SK-N-SH treated with all-trans-retinoic acid at 6 μM for 48 hours (cell line): Measurements from ENCODE around the gene AKAP13.

Source experiments
- ATAC-seq: fragments of 200-7000 bp; cut with Tn5 transposase; 3 replicates; pipeline ENCODE4 v1.9.1; 2020; ENCODE audit warnings: mild to moderate bottlenecking, moderate library complexity
- ARNTL ChIP-seq: fragments of 450-650 bp; formaldehyde crosslinking; IDR thresholded peaks from 2 replicates; pipeline ENCODE4 v1.5.0; 2020; ENCODE audit warnings: low read depth, mild to moderate bottlenecking, moderate library complexity, borderline replicate concordance
- BACH2 ChIP-seq: fragments of 250-450 bp; sonication (Bioruptor Pico); IDR thresholded peaks from 2 replicates; pipeline ENCODE4 v1.9.0; 2021; ENCODE audit warnings: mild to moderate bottlenecking, borderline replicate concordance
- CSDC2 ChIP-seq: fragments of 250-450 bp; sonication (Bioruptor Pico); IDR thresholded peaks from 2 replicates; pipeline ENCODE4 v1.5.0; 2020; ENCODE audit warnings: mild to moderate bottlenecking, moderate library complexity
- ESRRG ChIP-seq: fragments of 250-450 bp; sonication (Bioruptor Pico); IDR thresholded peaks from 2 replicates; pipeline ENCODE4 v1.6.1; 2021; ENCODE audit warnings: mild to moderate bottlenecking
- ISL1 ChIP-seq: fragments of 250-450 bp; sonication (Bioruptor Pico); IDR thresholded peaks from 2 replicates; pipeline ENCODE4 v2.1.2; 2022; ENCODE audit warnings: mild to moderate bottlenecking, moderate library complexity
- OSR1 ChIP-seq: fragments of 250-450 bp; sonication (Bioruptor Pico); IDR thresholded peaks from 2 replicates; pipeline ENCODE4 v1.8.0; 2022; ENCODE audit warnings: moderate library complexity, mild to moderate bottlenecking, inconsistent platforms
- POU6F1 ChIP-seq: fragments of 250-450 bp; sonication (Bioruptor Pico); IDR thresholded peaks from 2 replicates; pipeline ENCODE4 v1.8.0; 2021; ENCODE audit warnings: low read depth, mild to moderate bottlenecking, moderate library complexity, borderline replicate concordance
- PPARA ChIP-seq: fragments of 250-450 bp; sonication (Bioruptor Pico); IDR thresholded peaks from 2 replicates; pipeline ENCODE4 v1.5.0; 2020; ENCODE audit warnings: mild to moderate bottlenecking, borderline replicate concordance
- RARB ChIP-seq: fragments of 250-450 bp; sonication (Bioruptor Pico); IDR thresholded peaks from 2 replicates; pipeline ENCODE4 v1.8.0; 2021; ENCODE audit warnings: mild to moderate bottlenecking, moderate library complexity
- SNAI2 ChIP-seq: fragments of 250-450 bp; sonication (Bioruptor Pico); IDR thresholded peaks from 2 replicates; pipeline ENCODE4 v1.5.0; 2020; ENCODE audit warnings: mild to moderate bottlenecking, moderate library complexity
- TCF4 ChIP-seq: fragments of 250-450 bp; sonication (Bioruptor Pico); IDR thresholded peaks from 2 replicates; pipeline ENCODE4 v1.8.0; 2021; ENCODE audit warnings: mild to moderate bottlenecking, moderate library complexity, borderline replicate concordance
- TOX ChIP-seq: fragments of 250-450 bp; sonication (Bioruptor Pico); IDR thresholded peaks from 2 replicates; pipeline ENCODE4 v1.8.0; 2021; ENCODE audit warnings: mild to moderate bottlenecking, moderate library complexity, borderline replicate concordance
- ZFP3 ChIP-seq: fragments of 250-450 bp; sonication (Bioruptor Pico); IDR thresholded peaks from 2 replicates; pipeline ENCODE4 v1.5.0; 2020; ENCODE audit warnings: mild to moderate bottlenecking, moderate library complexity
- ZFP30 ChIP-seq: fragments of 450-650 bp; formaldehyde crosslinking; IDR thresholded peaks from 2 replicates; pipeline ENCODE4 v1.5.0; 2022; ENCODE audit warnings: mild to moderate bottlenecking, moderate library complexity
- ZNF565 ChIP-seq: fragments of 450-650 bp; formaldehyde crosslinking; conservative IDR thresholded peaks from 2 replicates; pipeline ENCODE4 v1.5.0; 2020; ENCODE audit warnings: low read depth, mild to moderate bottlenecking, moderate library complexity
- ZNF70 ChIP-seq: fragments of 450-650 bp; formaldehyde crosslinking; IDR thresholded peaks from 2 replicates; pipeline ENCODE4 v1.5.0; 2020; ENCODE audit warnings: mild to moderate bottlenecking, moderate library complexity
- ZNF8 ChIP-seq: fragments of 450-650 bp; formaldehyde crosslinking; IDR thresholded peaks from 2 replicates; pipeline ENCODE4 v1.5.0; 2020; ENCODE audit warnings: mild to moderate bottlenecking, moderate library complexity
- TF ChIP-seq, protein P1 (sequence below): fragments of 250-450 bp; sonication (Bioruptor Pico); IDR thresholded peaks from 2 replicates; pipeline ENCODE4 v1.5.0; 2020; ENCODE audit warnings: mild to moderate bottlenecking, moderate library complexity
- TF ChIP-seq, protein P2 (sequence below): fragments of 250-450 bp; sonication (Bioruptor Pico); IDR thresholded peaks from 2 replicates; pipeline ENCODE4 v1.5.1; 2021; ENCODE audit warnings: mild to moderate bottlenecking, moderate library complexity
- TF ChIP-seq, protein P3 (sequence below): fragments of 250-450 bp; sonication (Bioruptor Pico); IDR thresholded peaks from 2 replicates; pipeline ENCODE4 v1.5.1; 2020; ENCODE audit warnings: low read depth, mild to moderate bottlenecking, moderate library complexity

Gene AKAP13

GRCh38 chr15:85406916-85407315 lies 26.5 kb downstream of the AKAP13 start:
- TF ChIP-seq ESRRG (CRISPR knock-in tag) (no peak), ZNF8 (CRISPR knock-in tag) (no peak), ZFP30 (no peak), ZNF70 (CRISPR knock-in tag) (no peak), TOX (CRISPR knock-in tag) (no peak), TCF4 (CRISPR knock-in tag) (no peak), OSR1 (CRISPR knock-in tag) (no peak), ZNF565 (CRISPR knock-in tag) (no peak)
- TF ChIP-seq, protein P1, sequence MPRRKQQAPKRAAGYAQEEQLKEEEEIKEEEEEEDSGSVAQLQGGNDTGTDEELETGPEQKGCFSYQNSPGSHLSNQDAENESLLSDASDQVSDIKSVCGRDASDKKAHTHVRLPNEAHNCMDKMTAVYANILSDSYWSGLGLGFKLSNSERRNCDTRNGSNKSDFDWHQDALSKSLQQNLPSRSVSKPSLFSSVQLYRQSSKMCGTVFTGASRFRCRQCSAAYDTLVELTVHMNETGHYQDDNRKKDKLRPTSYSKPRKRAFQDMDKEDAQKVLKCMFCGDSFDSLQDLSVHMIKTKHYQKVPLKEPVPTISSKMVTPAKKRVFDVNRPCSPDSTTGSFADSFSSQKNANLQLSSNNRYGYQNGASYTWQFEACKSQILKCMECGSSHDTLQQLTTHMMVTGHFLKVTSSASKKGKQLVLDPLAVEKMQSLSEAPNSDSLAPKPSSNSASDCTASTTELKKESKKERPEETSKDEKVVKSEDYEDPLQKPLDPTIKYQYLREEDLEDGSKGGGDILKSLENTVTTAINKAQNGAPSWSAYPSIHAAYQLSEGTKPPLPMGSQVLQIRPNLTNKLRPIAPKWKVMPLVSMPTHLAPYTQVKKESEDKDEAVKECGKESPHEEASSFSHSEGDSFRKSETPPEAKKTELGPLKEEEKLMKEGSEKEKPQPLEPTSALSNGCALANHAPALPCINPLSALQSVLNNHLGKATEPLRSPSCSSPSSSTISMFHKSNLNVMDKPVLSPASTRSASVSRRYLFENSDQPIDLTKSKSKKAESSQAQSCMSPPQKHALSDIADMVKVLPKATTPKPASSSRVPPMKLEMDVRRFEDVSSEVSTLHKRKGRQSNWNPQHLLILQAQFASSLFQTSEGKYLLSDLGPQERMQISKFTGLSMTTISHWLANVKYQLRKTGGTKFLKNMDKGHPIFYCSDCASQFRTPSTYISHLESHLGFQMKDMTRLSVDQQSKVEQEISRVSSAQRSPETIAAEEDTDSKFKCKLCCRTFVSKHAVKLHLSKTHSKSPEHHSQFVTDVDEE (CRISPR knock-in tag) = no peak
- TF ChIP-seq, protein P2, sequence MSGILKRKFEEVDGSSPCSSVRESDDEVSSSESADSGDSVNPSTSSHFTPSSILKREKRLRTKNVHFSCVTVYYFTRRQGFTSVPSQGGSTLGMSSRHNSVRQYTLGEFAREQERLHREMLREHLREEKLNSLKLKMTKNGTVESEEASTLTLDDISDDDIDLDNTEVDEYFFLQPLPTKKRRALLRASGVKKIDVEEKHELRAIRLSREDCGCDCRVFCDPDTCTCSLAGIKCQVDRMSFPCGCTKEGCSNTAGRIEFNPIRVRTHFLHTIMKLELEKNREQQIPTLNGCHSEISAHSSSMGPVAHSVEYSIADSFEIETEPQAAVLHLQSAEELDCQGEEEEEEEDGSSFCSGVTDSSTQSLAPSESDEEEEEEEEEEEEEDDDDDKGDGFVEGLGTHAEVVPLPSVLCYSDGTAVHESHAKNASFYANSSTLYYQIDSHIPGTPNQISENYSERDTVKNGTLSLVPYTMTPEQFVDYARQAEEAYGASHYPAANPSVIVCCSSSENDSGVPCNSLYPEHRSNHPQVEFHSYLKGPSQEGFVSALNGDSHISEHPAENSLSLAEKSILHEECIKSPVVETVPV (CRISPR knock-in tag) = no peak

GRCh38 chr15:85407421-85408269 lies 27.2 kb downstream of the AKAP13 start:
- TF ChIP-seq TCF4 (CRISPR knock-in tag) (no peak), ISL1 (CRISPR knock-in tag) (peak; percentile 77)
- TF ChIP-seq, protein P2 (CRISPR knock-in tag) = no peak
- TF ChIP-seq, protein P3, sequence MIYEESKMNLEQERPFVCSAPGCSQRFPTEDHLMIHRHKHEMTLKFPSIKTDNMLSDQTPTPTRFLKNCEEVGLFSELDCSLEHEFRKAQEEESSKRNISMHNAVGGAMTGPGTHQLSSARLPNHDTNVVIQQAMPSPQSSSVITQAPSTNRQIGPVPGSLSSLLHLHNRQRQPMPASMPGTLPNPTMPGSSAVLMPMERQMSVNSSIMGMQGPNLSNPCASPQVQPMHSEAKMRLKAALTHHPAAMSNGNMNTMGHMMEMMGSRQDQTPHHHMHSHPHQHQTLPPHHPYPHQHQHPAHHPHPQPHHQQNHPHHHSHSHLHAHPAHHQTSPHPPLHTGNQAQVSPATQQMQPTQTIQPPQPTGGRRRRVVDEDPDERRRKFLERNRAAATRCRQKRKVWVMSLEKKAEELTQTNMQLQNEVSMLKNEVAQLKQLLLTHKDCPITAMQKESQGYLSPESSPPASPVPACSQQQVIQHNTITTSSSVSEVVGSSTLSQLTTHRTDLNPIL (CRISPR knock-in tag) = peak; percentile 52; the same call in 1 of the 2 replicates
- ATAC-seq = peak; percentile 67

More at GRCh38 chr15:85406916-85407315, 26.5 kb downstream of the AKAP13 start:
- peak; percentile 43 for ATAC-seq

- ATAC-seq = no peak
- TF ChIP-seq ARNTL (no peak), ZNF8 (CRISPR knock-in tag) (peak; percentile 68; the same call in 1 of the 2 replicates)
- TF ChIP-seq, all 23 proteins: peak for 1
Observed at GRCh38 chr15:85408270-85408746, 27.9 kb downstream of the AKAP13 start.

DNA sequence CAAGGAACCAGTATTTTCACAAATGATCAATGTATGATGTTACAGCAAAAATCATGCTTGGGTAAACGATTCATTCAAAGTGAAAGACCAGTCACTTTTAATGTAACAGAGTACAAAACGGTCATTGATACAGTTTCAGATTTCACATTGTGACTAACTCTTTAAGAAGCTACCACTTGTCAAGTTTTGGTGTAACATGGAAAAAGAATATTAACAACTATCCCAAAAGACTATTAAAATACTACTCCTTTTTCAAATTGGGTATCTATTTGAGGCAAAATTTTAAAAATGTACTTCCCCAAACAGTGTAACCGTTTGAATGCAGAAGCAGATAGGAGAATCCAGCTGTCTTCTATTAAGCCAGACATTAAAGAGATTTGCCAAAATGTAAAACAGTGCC lies 31.7 kb downstream of the AKAP13 start:
- ATAC-seq = peak; percentile 53
- TF ChIP-seq ZFP30 (no peak), TOX (CRISPR knock-in tag) (no peak), CSDC2 (CRISPR knock-in tag) (no peak), ARNTL (no peak), SNAI2 (CRISPR knock-in tag) (no peak), RARB (CRISPR knock-in tag) (no peak), ESRRG (CRISPR knock-in tag) (no peak), BACH2 (no peak), ZFP3 (CRISPR knock-in tag) (no peak), PPARA (CRISPR knock-in tag) (no peak), POU6F1 (CRISPR knock-in tag) (no peak), ZNF8 (CRISPR knock-in tag) (no peak), TCF4 (CRISPR knock-in tag) (no peak), ZNF565 (CRISPR knock-in tag) (no peak), ZNF70 (CRISPR knock-in tag) (no peak)
- TF ChIP-seq, protein P2 (CRISPR knock-in tag) = no peak
- TF ChIP-seq, protein P1 (CRISPR knock-in tag) = no peak
